Stomach (tissue), 9 donors: ENCODE measurements around the gene ANKRD13C. TPM values are rescaled to one million over a fixed set of nuclear protein-coding genes. Genes with fewer than 3 reads are reported as not detected.

Experiments
- DNase-seq, 2 donors: peaks; one replicate each; pipeline versions ENCODE4 v3.0.0 to v3.0.0-alpha.2; 2013 to 2019
- H3K27ac ChIP-seq, 5 donors: fragments of 200-600 bp in 4 of 5; sonication (generic) in 4 of 5; one replicate each; pipeline ENCODE4 v1.5.1; 2013 to 2019; ENCODE audit warnings: mild to moderate bottlenecking in 1 of 5, moderate library complexity in 1 of 5
- H3K27me3 ChIP-seq, 3 donors: fragments of 200-600 bp; sonication (generic); one replicate each; pipeline ENCODE4 v1.5.1; 2017 to 2019; ENCODE audit warnings: mixed run types in 1 of 3
- H3K36me3 ChIP-seq, 4 donors: fragments of 200-600 bp; sonication (generic); 1 replicate in 3 of 4; 2 replicates in 1 of 4; pipeline ENCODE4 v1.5.1; 2016 to 2019
- H3K4me1 ChIP-seq, 4 donors: fragments of 200-600 bp; sonication (generic); one replicate each; pipeline ENCODE4 v1.5.1; 2016 to 2019
- H3K4me3 ChIP-seq, 4 donors: fragments of 200-600 bp; sonication (generic) in 3 of 4; one replicate each; pipeline ENCODE4 v1.5.1; 2016 to 2019; ENCODE audit warnings: mild to moderate bottlenecking in 1 of 4
- H3K9me3 ChIP-seq, 4 donors: fragments of 200-600 bp; sonication (generic); one replicate each; pipeline ENCODE4 v1.5.1; 2016 to 2019
- CTCF ChIP-seq, 7 experiments: fragments of 450-650 bp in 4 of 7; fragments of 200-600 bp in 3 of 7; sonication (generic) in 3 of 7; IDR thresholded peaks; one replicate each; pipeline ENCODE4 v1.5.1; 2016 to 2019; ENCODE audit warnings: antibody characterized with exemption in 7 of 7, control low read depth in 2 of 7, mild to moderate bottlenecking in 1 of 7
- EP300 ChIP-seq: sonication (generic); formaldehyde crosslinking; IDR thresholded peaks from one replicate; pipeline ENCODE4 v1.6.1; 2017; ENCODE audit warnings: antibody characterized with exemption
- POLR2A ChIP-seq, 4 donors: fragments of 450-650 bp; IDR thresholded peaks; one replicate each; pipeline ENCODE4 v1.6.1; 2016; ENCODE audit warnings: antibody characterized with exemption in 4 of 4, control low read depth in 2 of 4, mild to moderate bottlenecking in 1 of 4, moderate library complexity in 1 of 4
- POLR2AphosphoS5 ChIP-seq, 3 donors: sonication (generic); formaldehyde crosslinking; IDR thresholded peaks; one replicate each; pipeline ENCODE4 v1.6.1; 2016; ENCODE audit warnings: antibody characterized with exemption in 3 of 3
- WGBS, 5 donors: extraction: QIAGEN DNeasy Blood & Tissue Kit in 3 of 5; methylation state at CpG; one replicate each; pipeline versions ENCODE4 v1.1.5 to v1.1.7; 2013 to 2018; 5-methylcytosine and 5-hydroxymethylcytosine counted together
- intact Hi-C: fragments of 100-400 bp; cut with DNase I; formaldehyde crosslinking; loops from one replicate; pipeline ENCODE4 v1.15.1; 2023; ENCODE audit warnings: low total_unique reads
- polyA plus RNA-seq, 3 donors: library from polyadenylated mRNA; stranded (reverse); fragments of 200-250 nt; gene quantifications; one replicate each; pipeline ENCODE4 v1.2.3, GENCODE V29; 2013
- total RNA-seq, 5 donors: library from RNA; depleted of rRNA; stranded (reverse); fragments of >200 nt; gene quantifications; one replicate each; pipeline versions ENCODE4 v1.1.0 to v1.2.3, GENCODE V29; 2014 to 2016
- donor health status: healthy with polysubstance abuse.
- donor health status: Bipolar disorder and iron deficiency.
- donor health status: healthy.

ANKRD13C gene
- total and polyA plus RNA-seq, 8 donors, result 6.8 to 135 (median 15.7) TPM

GRCh38 chr1:70277875-70278274, 76.6 kb downstream of the ANKRD13C start:
- Histone ChIP-seq H3K4me3 (no peak overlapping the region), H3K27me3 (no peaks in the 10 kb centered on the region), H3K36me3 (peaks cover 11 to 62% (median 60%) of the 10 kb centered on the region in 4 donors), H3K4me1 (no peaks in the 10 kb centered on the region), H3K9me3 (no peaks in the 10 kb centered on the region), H3K27ac (no peak overlapping the region)
- no peak for DNase-seq
- TF ChIP-seq EP300, result no peak
- no peak for TF ChIP-seq POLR2A (IDR thresholded peaks at IDR 0.05)
- no peak for TF ChIP-seq POLR2AphosphoS5 (IDR thresholded peaks at IDR 0.05)
- no peak for TF ChIP-seq CTCF (IDR thresholded peaks at IDR 0.05)
- intact Hi-C loops, result no loop called here
- WGBS, 5 donors, result 86 to 97% (median 95%) methylated on average over 5 of the region's 5 CpGs

- DNase-seq, result no peak
- intact Hi-C loops, result no loop called here
- TF ChIP-seq POLR2AphosphoS5 (IDR thresholded peaks at IDR 0.05) (no peak), CTCF (IDR thresholded peaks at IDR 0.05) (no peak), POLR2A (IDR thresholded peaks at IDR 0.05) (no peak), EP300 (no peak)
- WGBS, 5 donors, result 87 to 96% (median 92%) methylated on average over 1 of the region's 1 CpG
- Histone ChIP-seq H3K36me3 (peaks cover 0 to 65% (median 50%) of the 10 kb centered on the region in 4 donors), H3K9me3 (peaks cover 0 to 8% (median 2%) of the 10 kb centered on the region in 4 donors), H3K27me3 (no peaks in the 10 kb centered on the region), H3K4me1 (no peaks in the 10 kb centered on the region), H3K4me3 (no peak overlapping the region), H3K27ac (no peak overlapping the region)
Observed at GRCh38 chr1:70265946-70266345, 88.6 kb downstream of the ANKRD13C start.

- peaks cover 0 to 62% (median 42%) of the 10 kb centered on the region in 4 donors for H3K36me3 ChIP-seq
- intact Hi-C loops, result no loop called here
- peaks cover 0 to 8% (median 2%) of the 10 kb centered on the region in 4 donors for H3K9me3 ChIP-seq
- DNase-seq, result no peak
- H3K27ac ChIP-seq, result no peak overlapping the region
- no peak overlapping the region for H3K4me3 ChIP-seq
- 63 to 87% (median 68%) methylated on average over 7 of the region's 7 CpGs for WGBS, 5 donors
- no peaks in the 10 kb centered on the region for H3K4me1 ChIP-seq
- TF ChIP-seq POLR2A (IDR thresholded peaks at IDR 0.05), result no peak
- no peak for TF ChIP-seq EP300
- no peak for TF ChIP-seq POLR2AphosphoS5 (IDR thresholded peaks at IDR 0.05)
- no peak for TF ChIP-seq CTCF (IDR thresholded peaks at IDR 0.05)
- H3K27me3 ChIP-seq, result no peaks in the 10 kb centered on the region
Observed at GRCh38 chr1:70264839-70265238, 89.7 kb downstream of the ANKRD13C start.

GRCh38 chr1:70256664-70257063, 97.9 kb downstream of the ANKRD13C start:
- Histone ChIP-seq H3K4me1 (no peaks in the 10 kb centered on the region), H3K9me3 (no peaks in the 10 kb centered on the region), H3K27ac (no peak overlapping the region), H3K27me3 (no peaks in the 10 kb centered on the region), H3K36me3 (peaks cover 6 to 33% (median 29%) of the 10 kb centered on the region in 4 donors), H3K4me3 (no peak overlapping the region)
- WGBS, 5 donors, result 68 to 100% (median 90%) methylated on average over 1 of the region's 1 CpG
- no peak for TF ChIP-seq POLR2AphosphoS5 (IDR thresholded peaks at IDR 0.05)
- no peak for TF ChIP-seq CTCF (IDR thresholded peaks at IDR 0.05)
- TF ChIP-seq POLR2A (IDR thresholded peaks at IDR 0.05), result no peak
- TF ChIP-seq EP300, result no peak
- DNase-seq, result no peak
- intact Hi-C loops, result no loop called here
